Stimulated activated CD4-positive, alpha-beta T cell treated with anti-CD3 and anti-CD28 coated beads, Interleukin-2, amount 100 ng/mL, for 4 hours (primary cell): Measurements from ENCODE around the gene RPSA.
"Not testable (repeated sequence)": the region's sequence is repeated elsewhere in the genome, so short reads cannot be mapped to it uniquely, and the experiment has no call there.

Experiments
- DNase-seq: peaks from one replicate; pipeline ENCODE4 v3.0.0-alpha.2; 2020; ENCODE audit warnings: low read depth

The RPSA gene

DNA sequence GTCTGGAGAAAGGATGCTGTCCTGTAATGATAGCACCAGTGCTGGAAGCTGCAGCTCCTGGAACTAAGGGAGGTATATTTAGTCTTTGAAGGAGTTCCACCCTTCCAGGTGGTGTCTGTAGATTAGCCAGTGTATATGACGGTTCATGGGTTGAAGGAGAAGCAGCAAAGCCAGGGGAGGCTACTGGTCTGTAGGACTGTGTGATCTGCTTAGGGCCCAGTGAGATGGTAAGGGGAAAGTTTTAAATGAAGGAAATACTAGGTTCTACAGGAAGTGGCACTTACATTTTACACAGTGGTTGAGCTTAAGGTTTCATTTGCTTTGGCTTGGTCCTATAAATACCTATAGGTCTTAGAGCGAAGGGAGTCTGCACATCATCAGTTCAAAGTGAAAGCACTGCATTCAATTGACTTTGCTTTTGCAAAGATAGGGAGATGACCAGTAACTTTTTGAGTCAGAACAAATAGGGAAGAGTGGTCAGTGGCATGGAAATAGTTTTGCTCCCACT, 17.7 kb upstream of the RPSA start:
- DNase-seq: no peak

DNA sequence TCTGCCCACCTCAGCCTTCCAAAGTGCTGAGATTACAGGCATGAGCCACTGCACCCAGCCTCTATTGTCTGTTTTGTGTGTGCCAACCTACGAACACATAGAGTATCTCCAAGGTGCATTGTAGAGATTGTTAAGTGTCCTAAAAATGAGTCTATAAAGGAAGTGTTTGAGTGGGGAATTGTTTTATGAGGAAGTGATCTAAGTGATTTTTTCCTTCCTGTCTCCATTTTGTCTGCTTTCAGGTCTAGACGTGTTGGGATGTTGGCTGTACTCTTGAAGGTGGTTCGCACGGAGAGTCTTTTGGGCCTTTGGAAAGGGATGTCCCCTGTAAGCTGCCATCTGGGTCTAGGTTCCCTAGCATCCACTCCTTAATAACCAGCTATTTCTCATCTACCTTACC, 16.3 kb upstream of the RPSA start:
- DNase-seq: no peak

DNA sequence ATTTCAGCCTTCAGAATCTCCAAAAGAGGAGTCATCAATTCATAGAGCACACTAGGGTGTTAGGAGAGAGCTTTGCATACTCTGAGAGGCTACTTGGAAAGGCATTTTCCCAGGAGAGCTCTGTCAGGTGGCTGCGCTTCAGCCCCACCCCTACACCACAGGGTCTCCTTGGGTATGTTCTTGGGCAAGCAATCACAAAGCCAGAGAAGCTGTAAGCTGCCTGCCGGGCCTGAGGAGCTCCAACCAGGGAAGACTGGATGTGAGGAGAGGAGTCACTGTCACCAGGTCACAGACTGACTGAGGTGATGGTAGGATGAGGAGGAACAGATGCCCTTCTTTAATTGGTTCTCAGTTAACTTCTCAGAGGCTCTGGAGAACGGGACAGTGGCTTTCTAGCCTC, 9.8 kb upstream of the RPSA start:
- no peak for DNase-seq

DNA sequence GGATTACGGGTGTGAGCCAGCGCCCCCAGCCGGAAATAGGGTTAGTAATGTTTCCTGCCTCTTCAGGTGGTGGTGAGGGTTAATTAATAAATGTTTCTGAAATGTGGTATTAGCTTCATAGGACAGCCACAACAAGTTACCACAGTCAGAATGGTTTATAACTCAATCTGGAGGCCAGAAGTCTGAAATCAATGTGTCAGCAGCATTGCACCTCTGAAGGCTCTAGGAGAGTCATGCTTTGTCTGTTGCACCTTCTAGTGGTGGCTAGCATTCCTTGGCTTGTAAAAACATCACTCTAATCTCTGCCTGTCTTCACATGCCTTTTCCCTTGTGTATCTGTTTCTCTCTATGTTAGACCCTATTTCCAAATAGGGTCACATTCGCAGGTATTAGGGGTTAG, 7.8 kb upstream of the RPSA start:
- no peak for DNase-seq

DNA sequence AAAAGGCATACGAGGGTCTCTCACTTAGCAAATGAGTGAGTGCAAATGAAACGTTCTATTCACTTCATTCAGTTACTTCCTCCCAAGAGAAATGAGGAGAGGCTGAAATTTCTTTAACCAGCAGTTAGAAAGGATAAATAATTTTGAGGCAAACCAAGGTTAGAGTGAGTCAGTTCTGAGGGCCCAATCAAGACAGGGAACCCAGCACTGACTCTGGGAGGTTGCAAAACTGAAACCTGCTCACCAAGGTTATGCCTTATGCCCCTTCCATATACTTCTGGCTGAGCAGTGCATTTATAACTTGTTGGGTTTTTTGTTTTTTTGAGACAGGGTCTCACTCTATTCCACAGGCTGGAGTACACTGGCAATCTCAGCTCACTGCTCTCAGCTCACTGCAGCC, 4.5 kb upstream of the RPSA start:
- DNase-seq: no peak

DNA sequence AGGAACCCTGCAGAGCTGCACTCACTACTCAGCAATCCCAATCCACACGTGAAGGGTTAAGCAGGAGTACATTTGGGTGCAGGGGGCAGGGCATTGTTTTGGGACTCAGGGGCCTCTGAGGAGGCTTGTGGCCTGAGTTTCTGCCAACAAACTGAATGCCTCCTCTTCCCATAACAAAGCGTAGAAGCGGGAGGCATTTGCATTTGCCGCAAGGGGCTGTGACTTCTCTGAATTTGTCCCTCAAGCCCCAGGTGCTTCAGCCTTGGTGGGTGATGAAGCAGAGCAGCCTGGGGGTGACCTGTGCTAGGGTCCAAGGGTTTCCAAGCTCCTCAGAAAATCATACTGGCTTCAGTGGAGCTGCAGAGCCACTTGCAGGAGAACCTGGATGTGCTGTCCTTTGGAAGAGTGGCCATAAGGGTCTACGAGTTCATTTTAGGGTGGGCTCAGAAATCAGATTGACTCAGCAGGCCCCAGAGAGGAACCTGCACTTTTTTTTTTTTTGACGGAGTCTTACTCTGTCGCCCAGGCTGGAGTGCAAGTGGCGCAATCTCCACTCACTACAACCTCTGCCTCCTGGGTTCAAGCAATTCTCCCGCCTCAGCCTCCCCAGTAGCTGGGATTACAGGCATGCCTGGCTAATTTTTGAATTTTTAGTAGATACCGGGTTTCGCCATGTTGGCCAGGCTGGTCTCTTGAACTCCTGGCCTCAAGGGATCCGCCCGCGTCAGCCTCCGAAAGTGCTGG, 1.4 kb upstream of the RPSA start:
- DNase-seq: no peak

DNA sequence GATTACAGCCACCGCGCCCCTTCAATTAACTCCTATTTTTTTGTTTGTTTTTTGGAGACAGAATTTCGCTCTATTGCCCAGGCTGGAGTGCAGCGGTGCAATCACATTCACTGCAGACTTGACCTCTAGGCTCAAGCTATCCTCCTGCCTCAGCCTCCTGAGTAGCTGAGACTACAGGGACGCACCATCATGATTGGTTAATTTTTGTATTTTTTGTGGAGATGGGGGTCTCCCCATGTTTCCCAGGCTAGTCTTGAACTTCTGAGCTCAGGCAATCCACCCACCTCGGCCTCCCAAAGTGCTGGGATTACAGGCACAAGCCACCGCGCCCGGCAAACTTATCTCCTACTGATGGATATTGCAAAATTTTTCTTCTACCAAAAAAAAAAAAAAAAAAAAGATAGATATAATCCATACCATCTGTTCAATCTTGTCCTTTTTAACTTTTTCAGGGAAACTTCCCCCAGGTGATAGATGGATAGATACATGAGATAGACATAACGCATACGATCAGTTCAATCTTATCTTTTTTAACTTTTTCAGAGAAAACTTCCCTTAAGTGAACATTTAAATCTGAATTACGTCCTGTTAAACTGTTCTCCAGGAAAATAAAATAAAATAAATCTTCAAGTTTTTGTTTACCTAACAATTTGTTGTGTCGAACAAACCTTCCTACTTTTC, 693 bp upstream of the RPSA start:
- DNase-seq: no peak

DNA sequence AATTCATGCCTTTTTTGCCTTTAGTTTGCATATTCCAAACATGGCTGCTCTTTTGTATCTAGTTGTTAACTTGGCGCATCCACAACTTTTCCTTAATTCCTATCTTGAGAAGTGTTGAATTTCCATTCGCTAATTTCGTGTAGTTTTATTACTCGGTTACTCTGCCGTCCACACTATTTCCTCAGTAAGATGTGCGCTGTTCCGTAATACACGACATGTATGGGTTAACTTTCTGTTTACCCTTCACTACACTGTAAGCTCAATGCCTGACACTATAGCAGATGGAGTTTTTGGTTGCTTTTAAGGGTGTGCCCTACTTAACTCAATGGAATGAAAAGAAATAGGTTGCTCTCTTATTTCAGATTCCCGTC, 724 bp downstream of the RPSA start:
- DNase-seq: no peak

DNA sequence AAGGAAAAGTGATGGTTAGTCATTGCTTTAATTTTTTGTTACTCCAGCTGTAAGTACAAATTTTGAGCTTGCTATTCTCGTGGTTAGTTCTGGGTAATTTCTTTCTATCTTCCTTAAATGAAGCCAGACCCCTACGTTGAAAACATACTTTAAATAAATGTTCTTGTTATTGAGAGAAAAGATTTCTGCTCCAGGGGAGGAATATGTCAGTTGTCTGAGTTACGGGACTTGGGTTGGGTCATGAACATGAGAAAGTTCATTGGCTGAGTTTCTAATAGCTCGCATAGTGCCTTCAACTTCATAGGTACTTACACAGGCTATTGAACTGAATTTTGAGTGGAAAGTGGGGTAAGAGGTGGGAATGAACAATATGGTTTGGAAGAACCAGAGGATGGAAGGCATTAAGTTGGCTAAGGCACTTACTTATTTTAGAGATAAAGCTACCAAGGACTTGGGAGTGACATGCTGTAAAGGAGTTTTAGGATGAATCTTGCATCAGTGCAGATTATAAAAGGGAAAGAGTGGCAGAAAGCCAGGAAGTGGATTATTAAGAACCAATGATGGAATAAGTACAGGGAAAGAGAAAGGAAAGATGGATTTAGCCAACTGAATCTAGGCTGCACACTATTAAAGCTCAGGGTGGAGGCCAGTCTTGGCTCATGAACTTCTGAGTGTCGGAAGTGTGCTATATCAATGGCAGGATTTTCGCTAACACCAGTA, 1.4 kb downstream of the RPSA start:
- DNase-seq: no peak

DNA sequence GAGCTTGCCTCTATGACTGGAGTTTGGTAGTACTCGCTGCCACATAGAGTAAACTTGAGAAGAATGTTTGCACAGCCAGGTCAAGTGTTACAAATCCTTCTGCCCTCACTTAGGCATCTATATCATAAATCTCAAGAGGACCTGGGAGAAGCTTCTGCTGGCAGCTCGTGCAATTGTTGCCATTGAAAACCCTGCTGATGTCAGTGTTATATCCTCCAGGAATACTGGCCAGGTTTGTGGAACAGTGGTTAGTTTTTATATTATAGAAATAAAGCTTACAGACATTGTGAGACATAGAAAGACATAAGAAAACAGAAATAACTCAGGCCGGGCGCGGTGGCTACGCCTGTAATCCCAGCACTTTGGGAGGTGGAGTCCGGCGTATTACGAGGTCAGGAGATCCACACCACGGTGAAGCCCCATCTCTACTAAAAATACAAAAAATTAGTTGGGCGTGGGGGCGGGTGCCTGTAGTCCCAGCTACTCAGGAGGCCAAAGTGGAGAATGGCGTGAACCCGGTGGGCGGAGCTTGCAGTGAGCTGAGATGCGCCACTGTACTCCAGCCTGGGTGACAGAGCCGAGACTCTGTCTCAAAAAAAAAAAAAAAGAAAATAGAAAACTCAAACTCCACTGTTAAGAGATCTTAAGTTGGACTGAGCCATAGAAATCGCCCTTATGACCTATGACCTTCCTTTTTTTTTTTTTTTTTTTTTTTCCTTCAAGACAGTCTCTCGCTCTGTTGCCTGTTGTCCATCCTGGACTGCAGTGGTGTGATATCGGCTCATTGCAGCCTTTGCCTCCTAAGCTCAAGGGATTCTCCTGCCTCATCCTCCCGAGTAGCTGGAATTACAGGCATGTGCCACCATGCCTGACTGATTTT, 2.2 kb downstream of the RPSA start:
- DNase-seq: no peak

DNA sequence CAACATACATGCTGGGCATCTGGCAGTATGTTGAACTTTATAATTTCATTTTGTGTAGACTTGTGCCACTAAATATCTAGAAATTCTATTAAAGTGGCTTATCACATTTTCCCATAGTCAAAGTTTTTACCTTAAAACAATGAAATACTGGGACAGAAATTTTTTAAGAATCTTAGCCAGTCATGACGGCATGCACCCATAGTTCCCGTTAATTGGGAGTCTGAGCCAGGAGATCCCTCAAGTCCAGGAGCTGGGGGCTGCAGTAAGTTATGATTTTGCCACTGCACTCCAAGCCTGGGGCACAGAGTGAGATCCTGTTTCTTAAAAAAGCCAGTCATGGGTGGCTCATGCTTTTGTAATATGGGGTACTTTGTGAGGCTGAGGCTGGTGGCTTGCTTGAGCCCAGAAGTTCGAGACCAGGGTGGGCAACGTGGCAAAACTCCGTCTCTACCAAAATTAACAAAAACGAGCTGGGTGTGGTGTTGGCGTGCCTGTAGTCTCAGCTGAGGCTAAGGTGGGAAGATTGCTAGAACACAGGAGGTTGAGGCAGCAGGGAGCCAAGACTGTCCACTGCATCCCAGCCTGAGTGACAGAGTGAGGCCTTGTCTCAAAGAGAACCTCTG, 3.1 kb downstream of the RPSA start:
- DNase-seq: no peak

DNA sequence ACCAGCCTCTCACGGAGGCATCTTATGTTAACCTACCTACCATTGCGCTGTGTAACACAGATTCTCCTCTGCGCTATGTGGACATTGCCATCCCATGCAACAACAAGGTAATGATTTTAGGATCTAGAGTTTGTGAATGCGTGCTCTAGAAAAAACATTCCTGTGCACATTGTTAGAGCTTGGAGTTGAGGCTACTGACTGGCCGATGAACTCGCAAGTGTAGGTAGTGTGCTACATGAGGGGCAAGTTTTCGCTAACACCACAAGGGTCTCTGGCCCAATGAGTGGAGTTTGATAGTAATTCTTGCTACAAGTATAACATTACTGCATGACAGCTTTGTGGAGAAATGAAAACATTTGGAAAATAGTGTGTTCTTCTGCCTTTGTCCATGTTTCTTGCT, 4.4 kb downstream of the RPSA start:
- DNase-seq: no peak

DNA sequence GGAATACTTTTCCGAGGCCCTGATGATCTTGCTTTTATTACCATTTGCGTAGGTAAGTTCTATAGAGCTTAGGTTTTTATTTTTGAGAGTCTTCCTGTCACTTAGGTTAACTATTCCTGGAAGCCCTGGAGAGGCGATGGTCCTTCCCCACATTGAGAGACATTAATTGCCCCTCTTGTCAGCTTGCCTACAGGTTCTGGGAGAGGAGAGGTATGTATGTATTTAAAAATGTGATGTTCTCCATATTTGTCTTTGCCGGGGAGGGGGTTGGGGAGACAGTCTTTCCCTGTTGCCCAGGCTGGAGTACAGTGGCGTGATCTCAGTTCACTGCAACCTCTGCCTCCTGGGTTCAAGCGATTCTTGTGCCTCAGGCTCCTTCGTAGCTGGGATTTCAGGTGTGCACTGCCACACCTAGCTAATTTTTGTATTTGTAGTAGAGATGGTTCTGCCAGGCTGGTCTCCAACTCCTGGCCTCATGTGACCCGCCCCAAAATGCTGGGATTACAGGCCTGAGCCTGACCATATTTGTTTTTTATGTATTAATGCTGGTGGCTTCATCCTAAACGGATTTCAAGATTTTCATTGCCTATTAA, 6.2 kb downstream of the RPSA start:
- DNase-seq: no peak

DNA sequence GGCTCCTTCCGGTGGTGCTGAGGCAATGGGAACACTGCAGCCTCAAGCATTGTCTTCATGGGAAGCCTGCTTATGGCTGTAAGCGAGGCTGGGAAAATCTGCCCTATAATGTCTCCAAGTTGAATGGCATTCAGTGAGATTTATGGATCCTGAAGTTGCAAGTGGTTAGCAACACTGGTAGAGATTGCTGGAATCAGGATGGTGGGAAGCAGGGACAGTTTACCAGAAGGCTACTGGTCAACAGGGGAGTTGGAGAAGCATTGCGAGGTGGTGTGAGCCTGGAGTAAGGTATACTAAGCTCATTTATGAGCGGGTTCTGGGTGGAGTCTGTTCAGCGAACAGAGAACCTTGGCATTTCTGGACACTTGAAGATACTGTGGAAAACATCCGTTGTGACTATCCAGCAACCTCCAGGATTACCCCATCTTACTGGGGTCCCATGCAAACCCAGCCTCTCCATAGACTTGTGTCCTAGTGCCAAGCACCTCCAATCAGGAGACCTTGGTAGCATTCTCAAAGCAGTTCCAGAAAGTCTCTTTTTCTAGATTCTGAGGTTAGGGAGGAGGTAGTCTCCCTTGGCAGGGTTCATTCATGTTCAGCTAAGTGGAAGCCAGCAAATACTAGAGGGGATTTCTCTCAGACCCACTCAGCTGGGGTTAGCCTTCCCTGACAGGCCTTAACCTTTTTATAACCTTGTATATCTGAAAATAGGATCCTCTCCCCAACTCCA, 7.3 kb downstream of the RPSA start:
- no peak for DNase-seq

DNA sequence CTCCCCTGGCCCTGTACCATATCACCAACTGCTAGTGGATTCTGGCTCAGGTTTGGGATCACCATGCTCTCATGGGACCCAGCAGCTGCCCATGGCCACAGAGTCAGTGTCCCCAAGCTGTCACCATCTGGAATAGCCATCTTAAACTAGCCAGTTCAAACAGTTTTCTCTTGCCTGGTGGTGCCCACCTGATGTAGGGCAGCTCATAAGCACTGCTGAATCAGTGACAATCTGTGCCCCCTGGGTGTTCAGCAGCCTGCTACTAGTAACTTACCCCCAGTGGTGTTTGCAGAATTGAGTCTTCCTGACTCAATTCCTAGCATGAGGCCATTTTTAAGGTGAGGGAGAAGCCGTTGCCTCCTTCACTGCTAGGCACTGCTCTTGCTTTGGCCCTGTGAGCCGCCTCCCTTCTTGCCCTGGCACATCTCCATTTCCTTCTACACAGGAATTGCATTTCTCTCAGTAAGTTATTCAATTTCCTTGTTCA, 7.9 kb downstream of the RPSA start:
- DNase-seq: no peak

DNA sequence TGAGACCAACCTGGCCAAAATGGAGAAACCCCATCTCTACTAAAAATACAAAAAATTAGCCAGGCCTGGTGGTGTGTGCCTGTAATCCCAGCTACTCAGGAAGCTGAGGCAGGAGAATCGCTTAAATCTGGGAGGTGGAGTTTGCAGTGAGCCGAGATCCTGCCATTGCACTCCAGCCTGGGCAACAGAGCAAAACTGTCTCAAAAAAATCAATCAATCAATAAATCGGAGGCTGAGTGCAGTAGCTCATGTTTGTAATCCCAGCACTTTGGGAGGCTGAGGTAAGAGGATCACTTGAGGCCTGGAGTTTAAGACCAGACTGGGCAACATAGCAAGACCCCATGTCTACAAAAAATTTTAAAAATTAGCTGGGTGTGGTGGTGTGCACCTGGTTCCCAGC, 8.8 kb downstream of the RPSA start:
- not testable (repeated sequence) for DNase-seq

DNA sequence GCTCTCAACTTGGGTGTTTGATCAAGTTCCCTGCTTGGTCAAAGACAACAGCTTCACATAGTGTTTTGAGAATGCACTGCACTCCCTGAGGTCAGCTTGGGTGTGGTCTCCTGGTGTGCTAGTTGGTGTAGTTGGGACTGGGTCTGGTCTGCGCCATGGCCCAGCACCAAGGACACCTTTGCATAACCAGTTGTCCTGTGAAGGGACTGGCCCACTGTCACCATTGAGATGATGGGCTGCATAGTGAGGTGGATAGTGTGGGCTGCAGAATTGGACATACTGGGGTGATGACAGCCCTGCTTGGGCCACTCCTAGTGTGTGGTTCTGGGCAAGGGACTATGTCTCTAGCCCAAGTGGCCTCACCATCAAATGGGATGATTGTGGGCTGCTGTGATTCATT, 9.5 kb downstream of the RPSA start:
- no peak for DNase-seq

DNA sequence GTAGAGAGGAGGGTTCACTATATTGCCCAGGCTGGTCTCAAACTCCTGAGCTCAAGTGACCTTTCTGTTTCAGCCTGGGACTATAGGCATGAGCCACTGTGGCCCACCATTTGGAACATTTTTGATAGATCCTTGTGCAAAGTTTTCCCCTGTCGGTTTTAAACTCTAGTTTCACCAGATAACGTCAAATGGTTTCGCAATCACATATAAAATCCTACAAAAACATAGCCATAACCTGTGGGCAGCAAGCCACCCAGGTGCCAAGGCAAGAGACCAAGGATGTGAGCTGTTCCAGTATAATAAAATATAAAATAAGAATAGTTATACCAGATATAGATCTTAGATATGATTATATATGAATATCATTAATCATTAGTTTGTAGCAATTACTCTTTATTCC, 10.5 kb downstream of the RPSA start:
- DNase-seq: not testable (repeated sequence)

DNA sequence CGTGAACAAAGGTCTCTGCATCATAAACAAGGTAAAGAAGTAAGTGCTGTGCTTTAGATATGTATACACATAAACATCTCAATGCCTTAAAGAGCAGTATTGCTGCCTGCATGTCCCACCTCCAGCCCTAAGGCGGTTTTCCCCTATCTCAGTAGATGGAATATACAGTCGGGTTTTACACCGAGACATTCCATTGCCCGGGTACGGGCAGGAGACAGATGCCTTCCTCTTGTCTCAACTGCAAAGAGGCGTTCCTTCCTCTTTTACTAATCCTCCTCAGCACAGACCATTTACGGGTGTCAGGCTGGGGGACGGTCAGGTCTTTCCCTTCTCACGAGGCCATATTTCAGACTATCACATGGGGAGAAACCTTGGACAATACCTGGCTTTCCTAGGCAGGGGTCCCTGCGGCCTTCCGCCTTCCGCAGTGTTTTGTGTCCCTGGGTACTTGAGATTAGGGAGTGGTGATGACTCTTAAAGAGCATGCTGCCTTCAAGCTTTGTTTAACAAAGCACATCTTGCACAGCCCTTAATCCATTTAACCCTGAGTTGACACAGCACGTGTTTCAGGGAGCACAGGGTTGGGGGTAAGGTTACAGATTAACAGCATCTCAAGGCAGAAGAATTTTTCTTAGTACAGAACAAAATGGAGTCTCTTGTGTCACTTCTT, 12.2 kb downstream of the RPSA start:
- DNase-seq: not testable (repeated sequence)
